Stimulated activated CD4-positive, alpha-beta T cell treated with anti-CD3 and anti-CD28 coated beads, Interleukin-4, amount 100 ng/mL, for 4 hours (primary cell): ENCODE data around the gene CANX.

Experiments
- DNase-seq, 2 experiments: peaks; one replicate each; pipeline ENCODE4 v3.0.0-alpha.2; 2020

The CANX gene

DNA sequence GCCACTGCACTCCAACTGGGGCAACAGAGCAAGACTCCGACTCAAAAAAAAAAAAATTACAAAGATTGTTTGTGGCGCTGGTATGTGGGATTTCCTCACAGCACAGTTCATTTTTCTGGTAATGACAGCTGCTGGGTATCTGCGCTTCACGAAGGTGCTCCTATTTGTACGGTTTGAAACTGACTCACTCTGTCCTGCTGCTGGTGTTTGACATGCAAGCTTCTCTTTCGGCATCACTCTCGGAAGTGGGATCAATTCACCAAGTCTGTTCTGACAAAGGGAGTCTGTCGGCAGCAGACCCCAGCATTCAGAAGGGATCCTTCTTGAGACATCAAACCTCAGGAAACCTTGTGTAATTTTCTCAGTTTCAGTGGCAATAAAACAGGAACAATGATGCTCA, 60.2 kb downstream of the CANX start:
- no peak for DNase-seq

DNA sequence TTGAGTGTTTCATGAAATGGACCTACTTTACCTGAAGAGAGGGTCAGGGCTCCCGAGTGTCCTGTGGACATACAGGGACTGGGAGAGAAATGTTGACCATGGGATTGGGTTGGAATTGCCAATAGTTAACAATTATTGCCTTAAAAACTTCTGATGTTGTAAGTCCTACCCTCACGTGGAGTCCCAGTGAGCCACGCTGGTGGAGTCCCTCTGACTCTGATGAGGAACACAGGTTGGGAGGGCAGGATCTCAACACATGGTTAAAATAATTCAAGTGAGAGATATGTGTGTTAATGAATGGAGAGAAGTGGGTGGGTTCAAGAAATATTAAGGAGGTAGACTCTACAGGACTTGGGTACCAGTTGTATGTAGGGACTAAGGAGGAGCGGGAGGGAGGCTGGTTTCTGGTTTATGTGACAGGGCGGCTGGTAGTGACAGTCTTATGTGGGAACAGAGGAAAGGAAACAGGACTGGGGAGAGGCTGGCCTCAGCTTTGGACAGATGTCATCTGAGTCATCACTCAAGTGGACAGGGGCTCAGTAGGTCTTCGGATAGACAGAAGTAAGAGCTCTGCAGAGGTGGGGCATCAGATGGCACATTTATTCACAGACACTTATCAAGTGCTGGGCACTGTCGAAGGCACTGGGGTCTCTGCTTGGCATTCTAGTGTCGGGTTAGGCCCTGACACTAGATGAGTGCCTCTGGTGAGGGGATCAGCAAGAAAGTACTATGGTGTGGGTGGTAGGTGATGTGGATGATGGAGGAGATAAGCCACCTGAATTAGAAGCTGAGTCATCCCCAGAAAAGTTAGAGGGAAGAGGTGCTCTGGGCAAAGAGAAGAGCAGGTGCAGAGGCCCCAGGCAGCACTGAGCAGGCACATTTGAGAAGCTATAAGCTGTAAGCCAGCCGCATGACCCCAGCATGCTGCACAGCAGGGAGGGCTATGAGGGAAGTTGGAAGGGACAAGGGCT, 61.1 kb downstream of the CANX start:
- peak; percentile 18 to 44 for DNase-seq

GRCh38 chr5:179762079-179762780, 63.5 kb downstream of the CANX start:
- peak in 1 of 2 experiments; percentile 7 for DNase-seq

GRCh38 chr5:179762781-179763176, 64.0 kb downstream of the CANX start:
- no peak for DNase-seq

DNA sequence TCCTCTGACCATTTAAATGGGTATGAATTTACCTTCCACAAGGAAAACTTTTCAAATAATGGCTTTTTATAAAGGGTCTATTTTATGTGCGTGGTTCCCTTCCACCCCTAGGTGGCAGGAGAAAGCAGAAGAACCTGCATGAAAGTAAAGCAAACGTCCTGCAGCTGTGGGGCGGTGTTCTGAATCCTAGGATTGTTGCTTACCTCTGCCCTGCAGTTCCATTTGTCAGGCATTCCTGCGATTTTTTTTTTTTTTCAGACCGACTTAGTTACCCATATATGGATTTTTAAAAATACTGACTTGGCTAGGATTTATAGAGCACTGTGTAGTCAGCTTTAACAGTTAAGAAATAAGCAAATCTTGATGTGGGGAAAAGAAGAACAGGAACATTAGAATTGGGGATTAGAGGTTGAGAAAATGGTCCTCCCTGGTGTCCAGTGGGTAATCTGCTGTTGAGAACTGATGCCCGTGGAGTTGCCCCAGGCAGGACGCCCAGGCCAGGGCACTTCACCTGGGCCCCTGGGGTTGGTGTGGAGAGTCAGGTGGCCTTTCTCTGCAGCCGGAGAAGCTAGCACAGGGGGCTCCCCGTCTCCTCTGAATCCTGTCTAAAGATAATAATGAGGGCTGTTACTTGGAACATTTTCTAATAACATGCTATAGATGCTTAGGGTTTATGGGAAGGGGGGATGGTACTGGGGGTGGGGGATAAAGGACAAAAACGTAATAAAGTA, 64.6 kb downstream of the CANX start:
- peak; percentile 26 to 37 for DNase-seq

DNA sequence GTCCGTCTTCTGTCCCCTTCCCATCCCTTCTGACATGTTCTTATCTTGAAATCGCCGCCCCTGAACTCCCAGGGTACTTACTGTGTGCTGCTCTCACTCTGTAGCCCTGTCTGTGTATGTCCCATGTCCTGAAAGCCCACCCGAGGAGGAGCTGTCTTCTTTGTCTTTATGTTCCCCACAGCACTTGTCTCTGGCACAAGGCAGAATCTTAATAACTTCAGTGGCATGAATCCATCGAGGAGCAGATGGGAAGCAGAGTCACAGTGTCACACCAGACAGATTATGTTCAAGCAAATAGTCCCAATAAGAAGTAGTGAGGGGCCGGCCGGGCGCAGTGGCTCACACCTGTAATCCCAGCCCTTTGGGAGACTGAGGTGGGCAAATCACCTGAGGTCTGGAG, 65.3 kb downstream of the CANX start:
- no peak for DNase-seq

DNA sequence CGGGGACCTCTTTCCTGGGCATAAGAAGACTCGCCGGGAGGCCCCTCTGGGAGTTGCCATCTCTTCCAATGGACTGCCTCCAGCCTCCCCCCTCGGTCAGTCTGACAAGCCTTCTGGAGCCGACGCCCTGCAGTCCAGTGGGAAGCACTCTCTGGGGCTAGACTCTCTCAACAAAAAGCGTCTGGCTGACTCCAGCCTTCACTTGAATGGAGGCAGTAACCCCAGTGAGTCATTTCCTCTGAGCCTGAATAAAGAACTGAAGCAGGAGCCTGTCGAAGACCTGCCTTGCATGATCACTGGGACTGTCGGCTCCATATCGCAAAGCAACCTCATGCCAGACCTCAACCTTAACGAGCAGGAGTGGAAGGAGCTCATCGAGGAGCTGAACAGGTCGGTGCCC, 66.6 kb downstream of the CANX start:
- DNase-seq, result no peak

DNA sequence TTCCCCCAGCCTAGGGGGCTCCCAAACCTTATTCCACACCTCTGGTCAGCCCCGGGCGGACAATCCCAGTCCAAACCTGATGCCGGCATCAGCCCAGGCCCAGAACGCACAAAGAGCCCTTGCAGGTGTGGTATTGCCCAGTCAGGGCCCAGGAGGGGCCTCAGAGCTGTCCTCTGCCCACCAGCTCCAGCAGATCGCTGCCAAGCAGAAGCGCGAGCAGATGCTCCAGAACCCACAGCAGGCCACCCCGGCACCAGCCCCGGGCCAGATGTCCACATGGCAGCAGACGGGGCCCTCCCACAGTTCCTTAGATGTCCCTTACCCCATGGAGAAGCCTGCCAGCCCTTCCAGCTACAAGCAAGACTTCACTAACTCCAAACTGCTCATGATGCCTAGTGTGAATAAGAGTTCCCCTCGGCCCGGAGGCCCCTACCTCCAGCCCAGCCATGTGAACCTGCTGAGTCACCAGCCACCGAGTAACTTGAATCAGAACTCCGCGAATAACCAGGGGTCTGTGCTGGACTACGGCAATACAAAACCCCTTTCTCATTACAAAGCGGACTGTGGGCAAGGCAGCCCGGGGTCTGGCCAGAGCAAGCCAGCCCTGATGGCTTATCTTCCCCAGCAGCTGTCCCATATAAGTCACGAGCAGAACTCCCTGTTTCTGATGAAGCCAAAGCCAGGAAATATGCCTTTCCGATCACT, 67.4 kb downstream of the CANX start:
- DNase-seq, result no peak

- no peak for DNase-seq
These were observed 68.1 kb downstream of the CANX start for GRCh38 chr5:179766726-179767455.

DNA sequence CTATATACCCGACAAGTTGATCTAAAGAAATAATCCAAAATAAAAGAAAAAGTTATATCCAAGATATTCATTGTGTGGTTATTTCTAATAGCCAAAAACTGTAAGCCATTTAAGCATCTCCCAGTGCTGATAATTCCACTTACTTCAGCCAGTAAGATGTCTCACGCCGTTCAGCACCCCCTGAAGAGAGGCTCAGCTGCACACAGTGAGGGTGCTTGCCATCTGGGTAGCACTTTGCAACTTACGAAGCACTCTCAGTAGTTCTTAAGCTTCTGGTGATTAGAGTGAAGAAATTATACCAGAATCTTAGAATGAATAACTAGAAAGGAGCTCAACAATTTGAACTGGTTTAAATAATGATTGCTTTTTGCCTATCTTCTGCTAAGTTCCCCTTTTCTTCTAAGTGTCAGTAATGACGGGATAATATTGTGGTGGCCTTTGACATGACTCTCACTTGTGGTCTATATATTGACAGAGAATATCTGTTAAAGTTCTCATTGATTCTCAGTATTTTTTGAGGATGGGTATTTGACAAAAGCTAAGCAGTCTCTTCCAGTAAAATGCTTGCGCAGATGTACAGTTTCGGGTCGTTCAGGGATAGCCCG, 68.8 kb downstream of the CANX start:
- no peak for DNase-seq

DNA sequence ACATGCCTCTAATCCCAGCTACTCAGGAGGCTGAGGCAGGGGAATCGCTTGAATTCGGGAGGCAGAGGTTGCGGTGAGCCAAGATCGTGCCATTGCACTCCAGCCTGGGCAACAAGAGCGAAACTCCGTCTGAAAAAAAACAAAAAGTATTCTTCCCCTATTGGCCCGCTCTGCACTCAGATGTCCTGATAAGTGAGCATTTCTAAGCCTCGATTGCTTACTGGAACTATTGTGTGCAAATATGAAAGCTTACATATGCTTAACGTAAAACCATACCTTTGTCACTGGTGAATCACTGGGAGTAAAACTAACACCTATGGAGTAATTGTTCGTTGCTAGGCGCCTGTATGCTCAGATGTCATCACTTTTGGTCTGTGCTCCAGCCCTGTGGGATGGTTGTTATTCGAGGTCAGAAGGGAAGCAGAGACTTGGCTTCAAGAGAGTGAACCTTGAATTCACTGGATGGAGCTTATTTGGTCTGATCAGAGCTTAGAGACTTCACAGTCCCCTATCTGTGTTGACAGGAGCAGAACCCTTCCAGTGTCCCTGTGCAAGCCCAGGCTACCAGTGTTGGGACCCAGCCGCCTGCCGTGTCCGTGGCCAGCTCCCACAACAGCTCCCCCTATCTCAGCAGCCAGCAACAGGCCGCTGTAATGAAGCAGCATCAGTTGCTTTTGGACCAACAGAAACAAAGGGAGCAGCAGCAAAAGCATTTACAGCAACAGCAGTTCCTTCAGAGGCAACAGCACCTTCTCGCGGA, 69.7 kb downstream of the CANX start:
- DNase-seq, result no peak

DNA sequence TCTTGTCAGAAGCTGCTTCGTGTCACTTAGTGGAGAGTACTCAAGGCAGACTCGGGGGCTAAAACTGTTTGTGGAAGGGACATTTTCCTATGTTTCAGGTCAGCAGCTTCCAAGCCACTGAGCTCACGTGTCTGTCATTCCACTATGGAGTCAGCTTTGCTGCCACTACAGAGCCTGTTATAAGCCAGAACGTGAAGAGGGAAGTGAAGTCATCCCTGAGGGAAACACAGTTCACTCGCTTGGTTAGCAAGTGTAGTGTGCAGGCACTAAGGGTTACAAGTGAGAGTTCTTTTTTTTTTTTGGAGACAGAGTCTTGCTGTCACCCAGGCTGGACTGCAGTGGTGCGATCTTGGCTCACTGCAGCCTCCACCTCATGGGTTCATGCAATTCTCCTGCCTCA, 70.5 kb downstream of the CANX start:
- no peak for DNase-seq

GRCh38 chr5:179769796-179770195, 71.0 kb downstream of the CANX start:
- DNase-seq, result no peak

DNA sequence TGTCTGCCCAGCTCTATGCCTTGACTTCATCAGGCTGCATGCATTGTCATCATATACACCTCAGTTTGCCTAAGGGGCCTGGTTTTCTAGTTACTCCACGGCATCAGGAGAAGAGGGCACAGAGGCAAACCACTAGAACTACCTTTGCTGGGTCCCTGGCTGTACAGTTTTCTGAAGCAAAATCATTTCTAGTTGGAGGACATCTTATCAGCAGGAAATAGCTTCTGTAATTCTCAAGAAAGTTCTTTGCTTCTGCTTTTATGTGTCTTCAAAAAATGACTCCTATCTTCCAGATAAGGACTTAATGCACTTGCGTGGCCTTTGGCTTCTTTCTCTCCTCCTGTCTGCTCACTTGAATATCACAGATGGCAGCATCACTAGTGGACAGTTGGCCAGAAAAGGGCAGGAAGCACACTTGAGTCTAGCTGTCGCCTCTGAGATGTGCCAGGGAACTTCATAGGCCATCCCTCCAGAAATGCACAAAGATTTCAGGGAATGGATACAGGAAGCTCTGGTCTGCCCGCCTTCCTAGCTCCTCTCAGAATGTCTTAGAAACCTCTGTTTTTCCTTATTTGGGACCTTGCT, 72.6 kb downstream of the CANX start:
- DNase-seq, result no peak

DNA sequence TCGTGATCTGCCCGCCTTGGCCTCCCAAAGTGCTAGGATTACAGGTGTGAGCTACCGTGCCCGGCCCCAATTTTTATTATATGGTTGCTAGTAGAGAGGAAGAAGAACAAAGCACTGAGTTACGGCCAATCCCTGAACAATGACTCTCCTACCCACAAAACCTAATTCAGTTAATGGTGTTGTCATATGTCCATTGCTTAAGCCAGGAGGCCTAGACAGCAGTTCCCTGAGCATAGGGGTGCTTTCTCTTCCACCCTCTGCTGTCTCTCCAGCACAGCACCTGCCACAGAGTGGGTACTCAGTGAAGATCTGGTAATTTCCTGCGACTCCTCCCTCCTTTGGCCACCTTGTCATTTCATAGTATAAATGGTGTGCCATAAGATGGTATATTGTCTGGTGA, 73.6 kb downstream of the CANX start:
- no peak for DNase-seq

DNA sequence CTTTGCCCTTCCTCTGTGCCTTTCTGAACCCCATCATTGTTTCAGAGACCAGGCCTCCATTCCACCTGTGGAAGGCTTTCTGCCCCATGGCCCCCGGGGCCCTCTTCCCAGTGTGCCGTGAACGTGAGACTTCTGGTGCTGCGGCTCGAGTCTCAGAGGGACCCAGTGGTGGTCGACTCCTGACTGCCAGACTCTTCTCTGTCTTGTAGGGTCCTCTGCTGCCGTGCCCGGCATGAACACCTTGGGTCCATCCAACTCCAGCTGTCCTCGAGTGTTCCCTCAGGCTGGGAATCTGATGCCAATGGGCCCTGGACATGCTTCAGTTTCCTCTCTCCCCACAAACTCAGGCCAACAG, 74.9 kb downstream of the CANX start:
- DNase-seq, result no peak

GRCh38 chr5:179774442-179774841, 75.7 kb downstream of the CANX start:
- no peak for DNase-seq

GRCh38 chr5:179776411-179776938, 77.7 kb downstream of the CANX start:
- no peak for DNase-seq

DNA sequence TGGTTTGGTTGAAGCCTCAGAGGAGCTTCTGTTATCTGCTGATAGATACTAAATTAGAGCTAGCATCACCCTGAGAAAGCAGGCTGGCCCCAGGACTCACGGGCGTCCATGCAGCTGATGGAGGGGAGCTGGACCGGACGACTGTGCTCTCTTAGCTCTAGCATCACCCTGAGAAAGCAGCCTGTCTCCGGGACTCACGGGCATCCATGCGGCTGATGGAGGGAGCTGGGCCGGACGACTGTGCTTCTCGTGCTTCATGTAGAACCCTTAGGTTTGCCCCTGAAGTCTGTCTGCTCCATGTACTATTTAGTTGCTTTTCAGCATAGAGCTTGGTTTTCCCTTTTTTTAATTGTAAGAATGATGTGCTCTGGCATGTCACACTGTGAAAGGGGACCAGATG, 78.7 kb downstream of the CANX start:
- no peak for DNase-seq

GRCh38 chr5:179777909-179778308, 79.1 kb downstream of the CANX start:
- DNase-seq, result no peak
